K562 (cell line): ENCODE results near the gene RTBDN. TPM values are rescaled to one million over a fixed set of nuclear protein-coding genes. Genes with fewer than 3 reads are reported as not detected.

Experiments
- ARHGAP35 ChIP-seq: fragments of 450-650 bp; IDR thresholded peaks from 2 replicates; pipeline ENCODE4 v1.6.1; 2018; ENCODE audit not compliant: partially characterized antibody
- ELF1 ChIP-seq: fragments of 200-800 bp; sonication (Bioruptor generic); IDR thresholded peaks from 2 replicates; pipeline ENCODE4 v1.6.1; 2016; ENCODE audit warnings: missing genetic modification characterization, missing compliant biosample characterization
- FOXA1 ChIP-seq: fragments of 450-650 bp; IDR thresholded peaks from 2 replicates; pipeline ENCODE4 v1.6.1; 2016; ENCODE audit warnings: mild to moderate bottlenecking, borderline replicate concordance
- GABPA ChIP-seq: fragments of 200-800 bp; sonication (Bioruptor generic); conservative IDR thresholded peaks from 2 replicates; pipeline ENCODE4 v1.6.1; 2016; ENCODE audit warnings: low read depth, missing genetic modification characterization, missing compliant biosample characterization
- MTA3 ChIP-seq: fragments of 450-650 bp; formaldehyde crosslinking; IDR thresholded peaks from 2 replicates; pipeline ENCODE4 v1.6.1; 2017; ENCODE audit warnings: mild to moderate bottlenecking, borderline replicate concordance
- POLR3G ChIP-seq: IDR thresholded peaks from 2 replicates; pipeline ENCODE4 v1.6.1; 2011; ENCODE audit not compliant: insufficient read length, insufficient replicate concordance; ENCODE audit errors: extremely low read depth
- RAD21 ChIP-seq, 2 experiments: fragments of 250-450 bp in 1 of 2; fragments of 450-650 bp in 1 of 2; sonication (Bioruptor Pico) in 1 of 2; formaldehyde crosslinking in 1 of 2; IDR thresholded peaks in 1 of 2; conservative IDR thresholded peaks in 1 of 2; 2 replicates each; pipeline versions ENCODE4 v1.4.0 to v1.8.0; 2020 to 2022; ENCODE audit warnings: mild to moderate bottlenecking in 2 of 2, moderate library complexity in 1 of 2
- ZNF445 ChIP-seq: fragments of 250-450 bp; sonication (Bioruptor Pico); IDR thresholded peaks from 2 replicates; pipeline ENCODE4 v1.4.0; 2020; ENCODE audit warnings: low read depth, mild to moderate bottlenecking, moderate library complexity
- ZNF668 ChIP-seq: fragments of 250-450 bp; sonication (Bioruptor Pico); IDR thresholded peaks from 2 replicates; pipeline ENCODE4 v1.8.0; 2022; ENCODE audit warnings: mild to moderate bottlenecking, inconsistent platforms
- polyA plus RNA-seq, 8 experiments: library from polyadenylated mRNA; depleted of rRNA in 4 of 8; stranded (reverse) in 5 of 8; unstranded in 3 of 8; fragments of >200 nt; fragmentation: Nextera tagmentation in 2 of 8; fragmentation: Illumina TruSeq in 1 of 8; extraction: Ambion mirVana in 2 of 8; extraction: Trizol in 1 of 8; gene quantifications; 2 replicates each; pipeline versions ENCODE4 v1.2.1 to v1.2.3, GENCODE V29; 2011 to 2014; ENCODE audit warnings: inconsistent platforms in 1 of 8, missing spikeins in 1 of 8
- total RNA-seq, 7 experiments: library from RNA; depleted of rRNA in 6 of 7; stranded (reverse); fragments of >200 nt in 6 of 7; fragmentation: Illumina TruSeq in 2 of 7; extraction: Trizol in 2 of 7; gene quantifications; 2 replicates each; pipeline versions ENCODE4 v1.2.1 to v1.2.3, GENCODE V29; 2011 to 2021; ENCODE audit warnings: low replicate concordance in 1 of 7
- TF ChIP-seq, protein P1 (sequence below), 3 experiments: fragments of 200-800 bp in 1 of 3; sonication (Bioruptor generic) in 1 of 3; sonication (generic) in 1 of 3; formaldehyde crosslinking in 1 of 3; IDR thresholded peaks; 2 replicates each; pipeline versions ENCODE4 v1.6.1 to v1.8.0; 2016 to 2022; ENCODE audit warnings: mild to moderate bottlenecking in 2 of 3, missing compliant biosample characterization in 2 of 3, missing genetic modification characterization in 2 of 3, missing genetic modification reagents in 1 of 3
- TF ChIP-seq, protein P2 (sequence below), 2 experiments: fragments of 200-800 bp in 1 of 2; sonication (Bioruptor generic) in 1 of 2; sonication (generic) in 1 of 2; formaldehyde crosslinking in 1 of 2; IDR thresholded peaks in 1 of 2; conservative IDR thresholded peaks in 1 of 2; 2 replicates each; pipeline versions ENCODE4 v1.5.0 to v1.6.1; 2016 to 2020; ENCODE audit warnings: missing compliant biosample characterization in 1 of 2, missing genetic modification characterization in 1 of 2, missing genetic modification reagents in 1 of 2
- TF ChIP-seq, protein P3 (sequence below): fragments of 250-450 bp; sonication (Bioruptor Pico); IDR thresholded peaks from 2 replicates; pipeline ENCODE4 v1.9.0; 2021; ENCODE audit warnings: mild to moderate bottlenecking
- TF ChIP-seq, protein P4 (sequence below), 2 experiments: fragments of 450-650 bp; formaldehyde crosslinking in 1 of 2; IDR thresholded peaks; 2 replicates each; pipeline versions ENCODE4 v1.4.0 to v1.6.1; 2014 to 2020; ENCODE audit warnings: mild to moderate bottlenecking in 2 of 2, borderline replicate concordance in 1 of 2, low read depth in 1 of 2

RTBDN gene
- total and polyA plus RNA-seq, 9 of the 15 experiments (the other 6 are each of a cell fraction or from before 2014, with no cell fraction given): 0.20 to 2.3 (median 0.72) TPM; not detected in 1

DNA sequence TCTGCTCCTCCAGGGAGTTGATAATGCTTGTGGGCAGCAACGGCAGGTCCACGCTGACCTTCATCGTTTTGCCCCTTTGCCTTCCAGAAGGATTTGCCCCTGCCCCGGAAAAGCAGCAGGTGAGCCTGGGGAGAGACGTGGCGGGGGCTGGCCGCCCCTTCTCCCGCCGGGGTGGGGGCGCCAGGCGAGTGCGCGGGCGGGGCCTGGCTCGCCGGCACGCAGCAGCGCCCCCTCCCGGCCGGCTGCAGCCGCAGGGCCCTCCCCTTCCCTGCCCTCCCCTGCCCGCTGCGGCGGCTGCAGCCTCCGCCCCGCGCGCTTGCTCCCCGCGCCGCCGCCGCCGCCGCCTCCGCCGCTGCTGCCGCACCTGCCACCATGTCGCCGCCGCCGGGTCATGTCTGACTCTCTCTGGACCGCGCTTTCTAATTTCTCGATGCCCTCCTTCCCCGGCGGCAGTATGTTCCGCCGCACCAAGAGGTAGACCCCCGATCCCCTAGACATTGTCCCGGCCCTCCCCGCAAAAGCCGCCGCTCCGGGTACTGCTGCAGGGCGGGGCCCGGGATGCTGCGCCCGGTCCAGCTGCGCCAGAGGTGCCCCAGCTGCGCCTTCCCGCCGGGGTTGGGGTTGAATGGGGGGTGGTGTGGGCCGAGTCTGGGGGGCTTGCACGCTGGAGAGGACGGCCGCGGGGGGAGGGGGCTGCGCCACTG lies 4.0 kb upstream of the RTBDN start, which contains the start of gene MAST1 (continued):
- TF ChIP-seq ELF1 (tag) (no peak), FOXA1 (no peak), POLR3G (no peak), ARHGAP35 (no peak), ZNF668 (CRISPR knock-in tag) (no peak), GABPA (no peak), ZNF445 (CRISPR knock-in tag) (no peak), MTA3 (0 out of 2 replicates have a peak, but pooled peaks have one; percentile 47), RAD21 (CRISPR knock-in tag; conservative IDR thresholded peaks at IDR 0.05 in 1 of 2, IDR thresholded peaks at IDR 0.05 in 1 of 2) (0 out of 4 replicates have a peak, but pooled peaks of 1 of the 2 experiments have one; percentile 34)
- TF ChIP-seq, protein P1, sequence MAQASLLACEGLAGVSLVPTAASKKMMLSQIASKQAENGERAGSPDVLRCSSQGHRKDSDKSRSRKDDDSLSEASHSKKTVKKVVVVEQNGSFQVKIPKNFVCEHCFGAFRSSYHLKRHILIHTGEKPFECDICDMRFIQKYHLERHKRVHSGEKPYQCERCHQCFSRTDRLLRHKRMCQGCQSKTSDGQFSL (CRISPR knock-in tag; IDR thresholded peaks at IDR 0.05): no peak
- TF ChIP-seq, protein P1 (tag; IDR thresholded peaks at IDR 0.05): 0 out of 4 replicates have a peak, but pooled peaks of 1 of the 2 experiments have one; percentile 30
- TF ChIP-seq, protein P2, sequence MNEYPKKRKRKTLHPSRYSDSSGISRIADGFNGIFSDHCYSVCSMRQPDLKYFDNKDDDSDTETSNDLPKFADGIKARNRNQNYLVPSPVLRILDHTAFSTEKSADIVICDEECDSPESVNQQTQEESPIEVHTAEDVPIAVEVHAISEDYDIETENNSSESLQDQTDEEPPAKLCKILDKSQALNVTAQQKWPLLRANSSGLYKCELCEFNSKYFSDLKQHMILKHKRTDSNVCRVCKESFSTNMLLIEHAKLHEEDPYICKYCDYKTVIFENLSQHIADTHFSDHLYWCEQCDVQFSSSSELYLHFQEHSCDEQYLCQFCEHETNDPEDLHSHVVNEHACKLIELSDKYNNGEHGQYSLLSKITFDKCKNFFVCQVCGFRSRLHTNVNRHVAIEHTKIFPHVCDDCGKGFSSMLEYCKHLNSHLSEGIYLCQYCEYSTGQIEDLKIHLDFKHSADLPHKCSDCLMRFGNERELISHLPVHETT (CRISPR knock-in tag; conservative IDR thresholded peaks at IDR 0.05 in 1 of 2, IDR thresholded peaks at IDR 0.05 in 1 of 2): peak in 1 of 2 experiments; percentile 89; a peak in 2 of 4 replicates
- TF ChIP-seq, protein P3, sequence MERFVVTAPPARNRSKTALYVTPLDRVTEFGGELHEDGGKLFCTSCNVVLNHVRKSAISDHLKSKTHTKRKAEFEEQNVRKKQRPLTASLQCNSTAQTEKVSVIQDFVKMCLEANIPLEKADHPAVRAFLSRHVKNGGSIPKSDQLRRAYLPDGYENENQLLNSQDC: no peak
- TF ChIP-seq, protein P4, sequence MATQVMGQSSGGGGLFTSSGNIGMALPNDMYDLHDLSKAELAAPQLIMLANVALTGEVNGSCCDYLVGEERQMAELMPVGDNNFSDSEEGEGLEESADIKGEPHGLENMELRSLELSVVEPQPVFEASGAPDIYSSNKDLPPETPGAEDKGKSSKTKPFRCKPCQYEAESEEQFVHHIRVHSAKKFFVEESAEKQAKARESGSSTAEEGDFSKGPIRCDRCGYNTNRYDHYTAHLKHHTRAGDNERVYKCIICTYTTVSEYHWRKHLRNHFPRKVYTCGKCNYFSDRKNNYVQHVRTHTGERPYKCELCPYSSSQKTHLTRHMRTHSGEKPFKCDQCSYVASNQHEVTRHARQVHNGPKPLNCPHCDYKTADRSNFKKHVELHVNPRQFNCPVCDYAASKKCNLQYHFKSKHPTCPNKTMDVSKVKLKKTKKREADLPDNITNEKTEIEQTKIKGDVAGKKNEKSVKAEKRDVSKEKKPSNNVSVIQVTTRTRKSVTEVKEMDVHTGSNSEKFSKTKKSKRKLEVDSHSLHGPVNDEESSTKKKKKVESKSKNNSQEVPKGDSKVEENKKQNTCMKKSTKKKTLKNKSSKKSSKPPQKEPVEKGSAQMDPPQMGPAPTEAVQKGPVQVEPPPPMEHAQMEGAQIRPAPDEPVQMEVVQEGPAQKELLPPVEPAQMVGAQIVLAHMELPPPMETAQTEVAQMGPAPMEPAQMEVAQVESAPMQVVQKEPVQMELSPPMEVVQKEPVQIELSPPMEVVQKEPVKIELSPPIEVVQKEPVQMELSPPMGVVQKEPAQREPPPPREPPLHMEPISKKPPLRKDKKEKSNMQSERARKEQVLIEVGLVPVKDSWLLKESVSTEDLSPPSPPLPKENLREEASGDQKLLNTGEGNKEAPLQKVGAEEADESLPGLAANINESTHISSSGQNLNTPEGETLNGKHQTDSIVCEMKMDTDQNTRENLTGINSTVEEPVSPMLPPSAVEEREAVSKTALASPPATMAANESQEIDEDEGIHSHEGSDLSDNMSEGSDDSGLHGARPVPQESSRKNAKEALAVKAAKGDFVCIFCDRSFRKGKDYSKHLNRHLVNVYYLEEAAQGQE (IDR thresholded peaks at IDR 0.05; ENCODE audit: borderline replicate concordance): peak; percentile 29; the same call in 1 of the 2 replicates
- TF ChIP-seq, protein P4 (CRISPR knock-in tag; IDR thresholded peaks at IDR 0.05; ENCODE audit: low read depth): 0 out of 2 replicates have a peak, but pooled peaks have one; percentile 47
